ENCODE data around the gene DPCD. TPM values are rescaled to one million over a fixed set of nuclear protein-coding genes. Genes with fewer than 3 reads are reported as not detected.

The DPCD gene
- total and polyA plus RNA-seq, 10 donors: 3.2 to 9.6 (median 4.5) TPM

DNA sequence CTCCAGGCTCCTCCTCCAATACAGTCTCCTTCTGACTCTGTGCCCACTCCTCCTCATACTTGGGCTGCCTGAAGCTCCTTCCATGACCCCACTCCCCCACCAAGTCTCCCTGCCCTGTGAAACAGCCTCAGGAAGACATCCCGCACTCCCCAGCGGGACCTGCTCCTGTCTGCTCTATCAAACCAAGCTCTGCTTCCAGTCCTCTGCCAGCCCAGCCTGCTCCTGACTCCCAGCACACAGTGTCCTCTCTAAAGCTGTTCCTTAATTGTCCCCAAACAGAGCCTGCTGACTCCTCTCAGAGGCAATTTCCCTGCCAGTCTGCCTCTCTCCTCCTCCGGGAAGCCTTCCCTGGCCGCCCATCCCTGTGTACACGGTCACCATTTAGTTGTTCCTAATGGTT lies 9.9 kb upstream of the DPCD start:
- Histone ChIP-seq H3K36me3 (peaks cover 0 to 72% (median 36%) of the 10 kb centered on the region in 6 donors), H3K9me3 (peaks cover 0 to 3% (median 0%) of the 10 kb centered on the region in 8 donors), H3K4me1 (no peaks in the 10 kb centered on the region), H3K4me3 (no peak overlapping the region), H3K27ac (no peak overlapping the region), H3K27me3 (replicated peaks in 1 of 7) (no peaks in the 10 kb centered on the region)
- 83 to 97% (median 90%) methylated on average over 5 of the region's 5 CpGs for WGBS, 5 donors
- intact Hi-C loops (cut with DNase I; ENCODE audit: low total_unique reads): no loop called here
- DNase-seq: no peak
- TF ChIP-seq CTCF (IDR thresholded peaks at IDR 0.05 in 8 of 11, conservative IDR thresholded peaks at IDR 0.05 in 3 of 11) (no peak), POLR2A (IDR thresholded peaks at IDR 0.05) (no peak), POLR2AphosphoS5 (IDR thresholded peaks at IDR 0.05) (no peak)

GRCh38 chr10:101578803-101579515 lies 9.2 kb upstream of the DPCD start:
- intact Hi-C loops (cut with DNase I; ENCODE audit: low total_unique reads): no loop called here
- Histone ChIP-seq H3K4me3 (no peak overlapping the region), H3K4me1 (no peaks in the 10 kb centered on the region), H3K36me3 (peaks cover 0 to 80% (median 42%) of the 10 kb centered on the region in 6 donors), H3K27me3 (replicated peaks in 1 of 7) (no peaks in the 10 kb centered on the region), H3K27ac (no peak overlapping the region), H3K9me3 (no peaks in the 10 kb centered on the region)
- peak in 1 of 3 donors; percentile 29 for TF ChIP-seq POLR2AphosphoS5 (IDR thresholded peaks at IDR 0.05)
- TF ChIP-seq CTCF (IDR thresholded peaks at IDR 0.05 in 8 of 11, conservative IDR thresholded peaks at IDR 0.05 in 3 of 11): no peak
- no peak for TF ChIP-seq POLR2A (IDR thresholded peaks at IDR 0.05)
- WGBS, 5 donors: 85 to 97% (median 94%) methylated on average over 11 to 13 of the region's 13 CpGs
- DNase-seq: no peak

DNA sequence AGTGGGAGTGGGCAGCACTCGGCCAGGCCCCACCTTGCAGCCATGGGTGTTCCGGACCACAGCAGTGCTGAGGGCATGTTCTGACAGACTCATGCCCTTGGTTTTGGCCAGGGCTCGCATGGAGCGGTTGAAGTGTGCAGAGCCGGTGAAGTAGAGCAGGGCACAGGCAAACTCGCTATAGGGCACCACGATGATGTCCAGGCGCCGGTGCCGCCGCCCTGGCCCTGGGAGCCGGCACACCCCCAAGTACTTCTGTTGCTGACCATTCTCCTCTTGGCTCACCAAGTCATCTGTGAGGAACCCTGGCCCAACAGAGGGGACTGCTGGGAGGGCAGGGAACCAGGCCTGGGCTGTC lies 8.6 kb upstream of the DPCD start:
- WGBS, 5 donors: 92 to 100% (median 97%) methylated on average over 7 to 12 of the region's 12 CpGs

More for the DNA sequence above, 8.6 kb upstream of the DPCD start:
- Histone ChIP-seq H3K4me3 (no peak overlapping the region), H3K36me3 (peaks cover 0 to 85% (median 43%) of the 10 kb centered on the region in 6 donors), H3K4me1 (no peaks in the 10 kb centered on the region), H3K27me3 (replicated peaks in 1 of 7) (no peaks in the 10 kb centered on the region), H3K9me3 (no peaks in the 10 kb centered on the region), H3K27ac (no peak overlapping the region)
- no peak for TF ChIP-seq POLR2A (IDR thresholded peaks at IDR 0.05)
- no peak for TF ChIP-seq POLR2AphosphoS5 (IDR thresholded peaks at IDR 0.05)
- TF ChIP-seq CTCF (IDR thresholded peaks at IDR 0.05 in 8 of 11, conservative IDR thresholded peaks at IDR 0.05 in 3 of 11): no peak
- intact Hi-C loops (cut with DNase I; ENCODE audit: low total_unique reads): no loop called here
- no peak for DNase-seq

All from spleen (tissue), 11 donors.